IMR-90 (cell line): ENCODE data around the gene AFAP1L2. TPM values are rescaled to one million over a fixed set of nuclear protein-coding genes. Genes with fewer than 3 reads are reported as not detected.

Source experiments
- ATAC-seq: fragments of 200-7000 bp; cut with Tn5 transposase; 2 replicates; pipeline ENCODE4 v1.9.1; 2020; ENCODE audit warnings: low read depth, mild to moderate bottlenecking, moderate library complexity
- BruUV-seq: library from RNA; stranded (reverse); fragments of 400-500 nt; replicated peaks from 2 replicates; lab custom pipeline; 2021; lab: Mats Ljungman, UMichigan
- CTCF ChIA-PET: fragments of 300-600 bp; formaldehyde crosslinking; extraction: SDS; loops from one replicate; lab custom pipeline; 2021; ENCODE audit warnings: antibody characterized with exemption; lab: Yijun Ruan, JAX
- POLR2A ChIA-PET: fragments of 300-600 bp; sonication (Branson Sonifier 250); formaldehyde crosslinking; loops from one replicate; lab custom pipeline; 2022; ENCODE audit warnings: antibody characterized with exemption; ENCODE audit not compliant: unreplicated experiment; lab: Charles Lee
- DNase-seq: peaks from one replicate; pipeline ENCODE4 v3.0.0; 2013
- H2AFZ ChIP-seq: replicated peaks from 2 replicates; pipeline ENCODE3; 2013; ENCODE audit warnings: low read length, mild to moderate bottlenecking; ENCODE audit not compliant: poor library complexity
- H2AK5ac ChIP-seq: 2 replicates; pipeline ENCODE4 v1.6.1; 2013; ENCODE audit warnings: low read depth, low read length, inconsistent platforms
- H2AK9ac ChIP-seq: replicated peaks from 2 replicates; pipeline ENCODE3; 2013; ENCODE audit warnings: mild to moderate bottlenecking, low read depth, low read length, moderate library complexity; ENCODE audit not compliant: poor library complexity
- H2BK120ac ChIP-seq: 2 replicates; pipeline ENCODE4 v1.6.1; 2013; ENCODE audit warnings: low read depth, low read length, inconsistent platforms
- H2BK15ac ChIP-seq: 3 replicates; pipeline ENCODE4 v1.6.1; 2013; ENCODE audit warnings: low read depth, low read length, inconsistent platforms
- H2BK20ac ChIP-seq: 2 replicates; pipeline ENCODE4 v1.6.1; 2013; ENCODE audit warnings: low read depth, mild to moderate bottlenecking, inconsistent platforms, low read length, moderate library complexity
- H2BK5ac ChIP-seq: 2 replicates; pipeline ENCODE4 v1.6.1; 2013; ENCODE audit warnings: mild to moderate bottlenecking, low read depth, low read length, inconsistent platforms; ENCODE audit not compliant: poor library complexity, severe bottlenecking
- H3K14ac ChIP-seq: replicated peaks from 2 replicates; pipeline ENCODE4 v1.6.1; 2013; ENCODE audit warnings: low read depth, low read length, inconsistent platforms
- H3K18ac ChIP-seq: 2 replicates; pipeline ENCODE4 v1.6.1; 2013; ENCODE audit warnings: low read depth, low read length, control low read depth
- H3K23ac ChIP-seq: 2 replicates; pipeline ENCODE4 v1.6.1; 2013; ENCODE audit warnings: low read depth, low read length, inconsistent platforms
- H3K27ac ChIP-seq: 2 replicates; pipeline ENCODE4 v1.5.1; 2013; ENCODE audit warnings: mild to moderate bottlenecking, control low read depth, low read length; ENCODE audit not compliant: insufficient read depth
- H3K27me3 ChIP-seq: 2 replicates; pipeline ENCODE4 v1.6.1; 2013; ENCODE audit warnings: low read length; ENCODE audit not compliant: control insufficient read depth, insufficient read depth
- H3K36me3 ChIP-seq: 2 replicates; pipeline ENCODE4 v1.6.1; 2013; ENCODE audit warnings: low read length, mixed read lengths; ENCODE audit not compliant: control insufficient read depth, insufficient read depth
- H3K4ac ChIP-seq: 2 replicates; pipeline ENCODE4 v1.6.1; 2013; ENCODE audit warnings: low read depth, low read length, inconsistent platforms
- H3K4me1 ChIP-seq: 2 replicates; pipeline ENCODE4 v1.6.1; 2013; ENCODE audit warnings: low read length, mixed read lengths; ENCODE audit not compliant: control insufficient read depth, insufficient read depth
- H3K4me2 ChIP-seq: 2 replicates; pipeline ENCODE4 v1.6.1; 2013; ENCODE audit warnings: low read depth, mild to moderate bottlenecking, control low read depth, low read length, moderate library complexity
- H3K4me3 ChIP-seq: 2 replicates; pipeline ENCODE4 v1.5.1; 2013; ENCODE audit warnings: low read depth, mild to moderate bottlenecking, control low read depth, low read length, moderate library complexity; ENCODE audit not compliant: insufficient read depth
- H3K56ac ChIP-seq: 2 replicates; pipeline ENCODE4 v1.6.1; 2013; ENCODE audit warnings: low read length, inconsistent platforms; ENCODE audit not compliant: insufficient read depth; ENCODE audit errors: extremely low read depth
- H3K79me1 ChIP-seq, 2 experiments: 2 replicates each; pipeline ENCODE4 v1.6.1; 2013; ENCODE audit warnings: low read length in 2 of 2, inconsistent platforms in 1 of 2, low read depth in 1 of 2
- H3K9ac ChIP-seq: 2 replicates; pipeline ENCODE4 v1.6.1; 2013; ENCODE audit warnings: low read depth, low read length, control low read depth
- H3K9me1 ChIP-seq: 2 replicates; pipeline ENCODE4 v1.6.1; 2013; ENCODE audit warnings: low read length, inconsistent platforms; ENCODE audit not compliant: insufficient read depth
- H3K9me3 ChIP-seq: 2 replicates; pipeline ENCODE4 v1.6.1; 2013; ENCODE audit warnings: low read length; ENCODE audit not compliant: control insufficient read depth, insufficient read depth
- H4K20me1 ChIP-seq: 2 replicates; pipeline ENCODE4 v1.6.1; 2013; ENCODE audit warnings: low read length, inconsistent platforms; ENCODE audit not compliant: insufficient read depth
- H4K5ac ChIP-seq: 2 replicates; pipeline ENCODE4 v1.6.1; 2013; ENCODE audit warnings: mild to moderate bottlenecking, low read depth, low read length, control low read depth
- H4K8ac ChIP-seq, 2 experiments: 2 replicates each; pipeline ENCODE4 v1.6.1; 2013; ENCODE audit warnings: low read depth in 2 of 2, low read length in 2 of 2, control low read depth in 1 of 2, inconsistent platforms in 1 of 2
- H4K91ac ChIP-seq: 2 replicates; pipeline ENCODE4 v1.6.1; 2013; ENCODE audit warnings: low read depth, low read length, inconsistent platforms; ENCODE audit not compliant: insufficient read depth
- BHLHE40 ChIP-seq: fragments of 150-350 bp; IDR thresholded peaks from 2 replicates; pipeline ENCODE4 v1.6.1; 2016; ENCODE audit warnings: mild to moderate bottlenecking, low read depth, low read length
- CEBPB ChIP-seq: IDR thresholded peaks from 2 replicates; pipeline ENCODE4 v1.6.1; 2012; ENCODE audit warnings: low read depth, low read length, improper control_type of control experiment
- CHD1 ChIP-seq: IDR thresholded peaks from 2 replicates; pipeline ENCODE4 v1.6.1; 2012; ENCODE audit warnings: low read depth, low read length, improper control_type of control experiment
- FOS ChIP-seq: fragments of 150-350 bp; IDR thresholded peaks from 2 replicates; pipeline ENCODE4 v1.6.1; 2016; ENCODE audit warnings: low read depth, low read length
- MAZ ChIP-seq: IDR thresholded peaks from 2 replicates; pipeline ENCODE4 v1.6.1; 2012; ENCODE audit warnings: low read depth, mild to moderate bottlenecking, low read length, improper control_type of control experiment, moderate library complexity, borderline replicate concordance
- MXI1 ChIP-seq: IDR thresholded peaks from 2 replicates; pipeline ENCODE4 v1.6.1; 2012; ENCODE audit warnings: low read depth, mild to moderate bottlenecking, low read length, moderate library complexity, borderline replicate concordance
- NFE2L2 ChIP-seq: fragments of 150-350 bp; IDR thresholded peaks from 2 replicates; pipeline ENCODE4 v1.6.1; 2016; ENCODE audit warnings: low read depth, mild to moderate bottlenecking, low read length
- POLR2A ChIP-seq: IDR thresholded peaks from 2 replicates; pipeline ENCODE4 v1.6.1; 2012; ENCODE audit warnings: mild to moderate bottlenecking, low read depth, low read length
- RAD21 ChIP-seq: IDR thresholded peaks from 2 replicates; pipeline ENCODE4 v1.6.1; 2012; ENCODE audit warnings: low read length, improper control_type of control experiment
- RCOR1 ChIP-seq: IDR thresholded peaks from 2 replicates; pipeline ENCODE4 v1.6.1; 2012; ENCODE audit warnings: mild to moderate bottlenecking, low read length, improper control_type of control experiment; ENCODE audit not compliant: insufficient replicate concordance
- RFX5 ChIP-seq: IDR thresholded peaks from 2 replicates; pipeline ENCODE4 v1.8.0; 2012; ENCODE audit warnings: low read depth, mild to moderate bottlenecking, low read length, moderate library complexity
- SMC3 ChIP-seq: fragments of 150-350 bp; IDR thresholded peaks from 2 replicates; pipeline ENCODE4 v1.6.1; 2016; ENCODE audit warnings: low read depth, mild to moderate bottlenecking, antibody characterized with exemption, low read length, moderate library complexity
- WGBS, 2 experiments: methylation state at CpG; one replicate each; pipeline versions ENCODE4 v1.1.5 to v1.1.7; 2013; ENCODE audit warnings: missing lambda C conversion rate in 2 of 2; ENCODE audit not compliant: insufficient read length in 1 of 2; ENCODE audit errors: extremely low coverage in 2 of 2; 5-methylcytosine and 5-hydroxymethylcytosine counted together
- dilution Hi-C: fragments of 300-500 bp; cut with HindIII; formaldehyde crosslinking; loops from one replicate; pipeline ENCODE4 v1.14.3; 2018; ENCODE audit warnings: low sequenced_read_pairs; ENCODE audit not compliant: unreplicated experiment
- in situ Hi-C: fragments of 300-500 bp; cut with MboI; formaldehyde crosslinking; loops from 3 replicates; pipeline ENCODE4 v1.14.3; 2019; ENCODE audit warnings: low sequenced_read_pairs, inconsistent platforms, mixed read lengths
- intact Hi-C: fragments of 100-400 bp; cut with micrococcal nuclease; formaldehyde crosslinking; loops from 2 replicates; pipeline ENCODE4 v1.10.0; 2022
- polyA plus RNA-seq, 3 experiments: library from polyadenylated mRNA; depleted of rRNA; stranded (reverse); fragments of >200 nt; gene quantifications; 2 replicates each; pipeline ENCODE4 v1.2.3, GENCODE V29; 2012; ENCODE audit warnings: low replicate concordance in 1 of 3
- total RNA-seq: library from RNA; depleted of rRNA; stranded (reverse); fragments of >200 nt; gene quantifications from 2 replicates; pipeline ENCODE4 v1.2.3, GENCODE V29; 2012
- TF ChIP-seq, protein P1 (sequence below): fragments of 150-350 bp; IDR thresholded peaks from 2 replicates; pipeline ENCODE4 v1.6.1; 2017; ENCODE audit warnings: mild to moderate bottlenecking, antibody characterized with exemption, low read length, low read depth
- TF ChIP-seq, protein P2 (sequence below): fragments of 150-350 bp; IDR thresholded peaks from 2 replicates; pipeline ENCODE4 v1.6.1; 2016; ENCODE audit warnings: low read depth, mild to moderate bottlenecking, low read length, moderate library complexity, borderline replicate concordance

The AFAP1L2 gene
- total and polyA plus RNA-seq, 2 of the 4 experiments (the other 2 are of a cell fraction) = under 0.01 to 0.10 TPM

DNA sequence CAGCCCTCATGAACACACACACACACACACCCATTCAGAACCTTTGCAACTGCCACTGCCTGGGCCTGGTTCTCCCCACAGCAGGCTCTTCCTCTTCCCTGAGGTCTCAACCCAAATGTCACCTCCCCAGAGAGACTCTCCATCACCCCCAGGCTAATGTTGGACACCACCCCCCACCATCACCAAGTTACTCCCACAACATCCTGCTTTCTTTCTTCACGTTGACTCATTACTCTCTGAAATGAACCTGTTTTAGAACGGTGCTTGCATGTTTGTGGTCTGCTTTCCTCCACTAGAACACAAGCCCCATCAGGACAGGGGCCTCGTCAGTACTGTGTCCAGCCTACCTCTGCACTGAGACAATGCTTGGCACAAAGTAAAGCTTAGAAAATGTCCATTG, 16.0 kb downstream of the AFAP1L2 start:
- intact Hi-C loops = no loop called here
- in situ Hi-C loops = no loop called here
- no peak overlapping the region for H3K4me3 ChIP-seq

More for the DNA sequence above, 16.0 kb downstream of the AFAP1L2 start:
- Histone ChIP-seq H2AK5ac (no peak overlapping the region), H3K9ac (no peak overlapping the region), H3K27me3 (peaks cover 27% of the 10 kb centered on the region), H2AK9ac (no peak overlapping the region), H4K20me1 (no peaks in the 10 kb centered on the region), H3K79me1 (no peaks in the 10 kb centered on the region), H3K23ac (no peak overlapping the region), H2BK5ac (no peak overlapping the region), H3K4ac (no peak overlapping the region), H3K4me2 (no peak overlapping the region), H3K14ac (no peak overlapping the region), H2BK20ac (no peak overlapping the region), H2BK120ac (no peak overlapping the region), H3K27ac (no peak overlapping the region), H3K56ac (no peak overlapping the region), H3K9me3 (no peaks in the 10 kb centered on the region), H3K36me3 (no peaks in the 10 kb centered on the region; the same call in 1 of the 2 replicates), H4K8ac (no peak overlapping the region), H4K91ac (no peak overlapping the region), H4K5ac (no peak overlapping the region), H3K4me1 (peaks cover 1% of the 10 kb centered on the region; the same call in 1 of the 2 replicates), H2AFZ (no peak overlapping the region), H2BK15ac (no peak overlapping the region), H3K18ac (no peak overlapping the region), H3K9me1 (no peaks in the 10 kb centered on the region)
- ChIA-PET POLR2A (no interaction called here), CTCF (interaction anchor here (0.7 to 1.2 kb wide), 3 partner anchors 13 to 143 kb away, joined by 3 to 4 read pairs (median 4); no protein-coding TSS in a partner anchor)
- no peak for ATAC-seq
- dilution Hi-C loops = no loop called here
- BruUV-seq = no TSS peak
- TF ChIP-seq CHD1 (no peak), MAZ (no peak), MXI1 (no peak), RAD21 (no peak), POLR2A (no peak), FOS (no peak), NFE2L2 (no peak), CEBPB (no peak), RFX5 (no peak), SMC3 (no peak), RCOR1 (no peak), BHLHE40 (no peak)
- TF ChIP-seq, protein P1, sequence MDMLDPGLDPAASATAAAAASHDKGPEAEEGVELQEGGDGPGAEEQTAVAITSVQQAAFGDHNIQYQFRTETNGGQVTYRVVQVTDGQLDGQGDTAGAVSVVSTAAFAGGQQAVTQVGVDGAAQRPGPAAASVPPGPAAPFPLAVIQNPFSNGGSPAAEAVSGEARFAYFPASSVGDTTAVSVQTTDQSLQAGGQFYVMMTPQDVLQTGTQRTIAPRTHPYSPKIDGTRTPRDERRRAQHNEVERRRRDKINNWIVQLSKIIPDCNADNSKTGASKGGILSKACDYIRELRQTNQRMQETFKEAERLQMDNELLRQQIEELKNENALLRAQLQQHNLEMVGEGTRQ = no peak
- TF ChIP-seq, protein P2, sequence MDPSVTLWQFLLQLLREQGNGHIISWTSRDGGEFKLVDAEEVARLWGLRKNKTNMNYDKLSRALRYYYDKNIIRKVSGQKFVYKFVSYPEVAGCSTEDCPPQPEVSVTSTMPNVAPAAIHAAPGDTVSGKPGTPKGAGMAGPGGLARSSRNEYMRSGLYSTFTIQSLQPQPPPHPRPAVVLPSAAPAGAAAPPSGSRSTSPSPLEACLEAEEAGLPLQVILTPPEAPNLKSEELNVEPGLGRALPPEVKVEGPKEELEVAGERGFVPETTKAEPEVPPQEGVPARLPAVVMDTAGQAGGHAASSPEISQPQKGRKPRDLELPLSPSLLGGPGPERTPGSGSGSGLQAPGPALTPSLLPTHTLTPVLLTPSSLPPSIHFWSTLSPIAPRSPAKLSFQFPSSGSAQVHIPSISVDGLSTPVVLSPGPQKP = no peak
- WGBS, 2 experiments = no CpG with 5 or more reads among the region's 3 CpGs
- DNase-seq = no peak
